NCI-H2081 (cell line): ENCODE measurements around the gene EBF3.

Experiments
- DNase-seq, 2 experiments: peaks; one replicate each; lab custom pipeline; 2025; lab: John Stamatoyannopoulos, UW

The EBF3 gene

GRCh38 chr10:129870474-129870757 lies 93.7 kb downstream of the EBF3 start:
- no peak for DNase-seq

GRCh38 chr10:129869596-129870473 lies 94.2 kb downstream of the EBF3 start:
- no peak for DNase-seq

- DNase-seq = no peak
These were observed 95.5 kb downstream of the EBF3 start for GRCh38 chr10:129868449-129869035.

GRCh38 chr10:129867631-129868179 lies 96.4 kb downstream of the EBF3 start:
- DNase-seq = no peak

- no peak for DNase-seq
These were observed 97.2 kb downstream of the EBF3 start for GRCh38 chr10:129866894-129867293.

- DNase-seq = no peak
These were observed 98.1 kb downstream of the EBF3 start for GRCh38 chr10:129865960-129866359.

GRCh38 chr10:129865413-129865812 lies 98.7 kb downstream of the EBF3 start:
- DNase-seq = no peak

- DNase-seq = no peak
These were observed 99.4 kb downstream of the EBF3 start for GRCh38 chr10:129864601-129865126.

GRCh38 chr10:129864082-129864481 lies 100.0 kb downstream of the EBF3 start:
- DNase-seq = no peak

- no peak for DNase-seq
These were observed 100.8 kb downstream of the EBF3 start for GRCh38 chr10:129863201-129863663.

GRCh38 chr10:129861776-129862531 lies 102.1 kb downstream of the EBF3 start:
- no peak for DNase-seq

GRCh38 chr10:129860396-129860795 lies 103.7 kb downstream of the EBF3 start:
- no peak for DNase-seq

- no peak for DNase-seq
These were observed 104.5 kb downstream of the EBF3 start for GRCh38 chr10:129859536-129859935.

- no peak for DNase-seq
These were observed 106.7 kb downstream of the EBF3 start for GRCh38 chr10:129857242-129857960.

- no peak for DNase-seq
These were observed 108.1 kb downstream of the EBF3 start for GRCh38 chr10:129855836-129856563.

GRCh38 chr10:129854796-129855705 lies 109.0 kb downstream of the EBF3 start:
- DNase-seq = no peak

- no peak for DNase-seq
These were observed 109.9 kb downstream of the EBF3 start for GRCh38 chr10:129854158-129854557.

GRCh38 chr10:129853562-129853903 lies 110.5 kb downstream of the EBF3 start:
- no peak for DNase-seq

- DNase-seq = no peak
These were observed 111.1 kb downstream of the EBF3 start for GRCh38 chr10:129852829-129853561.
